Stimulated activated CD4-positive, alpha-beta T cell treated with anti-CD3 and anti-CD28 coated beads, Interleukin-12 subunit alpha, Interleukin-12 subunit beta, amount 100 ng/mL, for 4 hours (primary cell): ENCODE results near the gene FER1L5.

Experiments used
- DNase-seq: peaks from one replicate; pipeline ENCODE4 v3.0.0-alpha.2; 2020

FER1L5 gene

DNA sequence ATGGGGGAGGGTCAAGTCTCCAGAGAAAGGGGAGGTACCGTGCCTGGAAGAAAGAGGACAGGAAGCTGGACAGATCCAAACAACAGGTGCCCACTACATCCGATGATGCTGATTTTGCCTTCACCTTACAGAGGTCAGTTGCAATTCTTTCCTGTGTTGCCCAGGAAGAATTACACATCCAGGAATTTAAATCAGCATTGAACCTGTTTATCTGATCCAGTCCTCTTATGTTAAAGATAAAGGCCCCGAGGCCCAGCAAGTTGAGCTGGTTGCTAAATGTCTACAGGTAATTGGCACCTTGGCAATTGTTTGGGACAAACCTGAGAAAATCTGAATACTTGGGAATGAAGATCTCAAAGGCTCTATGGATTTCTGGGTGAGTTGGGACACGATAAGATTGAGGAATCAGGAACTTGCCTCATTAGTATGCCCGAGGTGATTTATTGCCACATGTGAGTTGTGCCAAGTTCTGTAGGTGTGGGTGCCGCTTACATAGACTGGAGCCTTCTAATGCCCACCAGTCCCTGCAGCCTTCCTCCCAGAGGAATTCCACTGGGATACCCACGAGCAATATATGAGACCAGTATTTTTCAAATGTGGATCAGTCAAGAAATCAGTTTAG is 111.2 kb downstream of the FER1L5 start:
- no peak for DNase-seq

DNA sequence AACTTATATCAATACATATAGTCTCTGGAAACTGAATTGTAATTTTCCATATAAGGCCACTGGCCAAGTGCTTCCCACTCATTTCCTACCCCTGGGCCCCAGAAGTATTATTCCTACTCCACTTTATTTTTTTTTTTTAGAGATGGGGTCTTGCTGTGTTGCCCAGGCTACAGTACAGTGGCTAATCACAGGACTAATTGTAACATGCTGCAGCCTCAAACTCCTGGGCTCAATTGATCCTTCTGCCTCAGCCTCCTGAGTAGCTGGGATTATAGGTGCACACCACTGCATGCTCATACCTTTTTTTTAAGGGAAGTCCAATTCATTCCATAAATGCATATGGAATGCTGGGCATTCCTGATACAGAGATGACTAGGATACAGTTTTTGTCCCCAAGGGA is 111.8 kb downstream of the FER1L5 start:
- no peak for DNase-seq
